ENCODE results near the gene KCNMA1.
A peak's percentile ranks its signal among the peaks of the same experiment; 100 is the strongest.

Gene KCNMA1

DNA sequence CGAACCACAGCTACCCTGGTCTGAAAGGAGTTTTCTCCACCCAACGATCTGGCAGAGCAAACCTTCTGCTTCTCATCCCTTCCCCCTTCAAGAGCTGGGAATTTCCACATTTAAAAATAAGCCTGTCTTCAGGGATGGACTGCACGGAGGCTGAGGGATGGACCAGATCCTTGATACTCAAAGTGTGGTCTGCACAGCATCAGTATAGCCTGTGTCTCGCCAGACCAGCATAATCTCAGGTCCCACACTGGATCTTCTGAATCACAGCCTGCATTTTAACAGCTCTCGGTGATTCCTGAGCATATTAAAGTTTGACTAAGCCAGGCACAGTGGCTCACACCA, 7.1 kb downstream of the KCNMA1 start:
- DNase-seq: no peak

DNA sequence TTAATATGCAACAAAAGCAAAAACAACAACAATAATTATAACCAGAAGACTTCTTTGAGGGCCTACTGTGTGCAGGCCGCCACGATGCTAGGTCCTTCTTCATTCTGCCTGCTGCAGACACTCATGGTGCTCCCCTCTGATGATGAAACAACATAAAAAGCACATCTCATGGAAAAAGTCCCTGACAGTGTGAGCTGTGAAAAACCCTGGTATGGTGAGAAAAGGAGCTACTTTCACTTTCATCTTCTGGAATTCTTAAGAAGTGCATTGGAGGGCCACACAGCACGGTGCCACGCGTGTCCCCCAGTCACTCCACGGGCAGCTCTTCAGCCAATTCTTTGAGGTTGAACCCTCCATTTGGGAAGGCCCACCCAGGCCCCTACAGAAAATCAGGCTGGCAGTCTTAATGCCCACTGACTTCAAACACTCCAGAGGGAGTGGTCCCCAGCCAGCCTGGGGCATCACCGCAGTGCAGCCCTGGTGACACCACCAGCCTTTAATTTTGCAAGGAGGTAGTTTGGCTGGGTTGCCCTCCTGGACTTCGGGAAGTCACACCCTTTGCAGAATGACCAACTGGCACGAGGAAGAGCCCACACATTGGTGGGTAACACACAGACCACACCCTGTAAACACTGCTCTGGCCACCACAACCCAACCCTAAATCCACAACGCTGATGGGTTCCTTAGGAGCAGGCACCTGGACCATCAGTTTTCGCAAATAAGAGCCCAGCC, 7.7 kb downstream of the KCNMA1 start:
- no peak for DNase-seq

- DNase-seq: no peak
Observed at GRCh38 chr10:77628906-77629730, 8.5 kb downstream of the KCNMA1 start.

DNA sequence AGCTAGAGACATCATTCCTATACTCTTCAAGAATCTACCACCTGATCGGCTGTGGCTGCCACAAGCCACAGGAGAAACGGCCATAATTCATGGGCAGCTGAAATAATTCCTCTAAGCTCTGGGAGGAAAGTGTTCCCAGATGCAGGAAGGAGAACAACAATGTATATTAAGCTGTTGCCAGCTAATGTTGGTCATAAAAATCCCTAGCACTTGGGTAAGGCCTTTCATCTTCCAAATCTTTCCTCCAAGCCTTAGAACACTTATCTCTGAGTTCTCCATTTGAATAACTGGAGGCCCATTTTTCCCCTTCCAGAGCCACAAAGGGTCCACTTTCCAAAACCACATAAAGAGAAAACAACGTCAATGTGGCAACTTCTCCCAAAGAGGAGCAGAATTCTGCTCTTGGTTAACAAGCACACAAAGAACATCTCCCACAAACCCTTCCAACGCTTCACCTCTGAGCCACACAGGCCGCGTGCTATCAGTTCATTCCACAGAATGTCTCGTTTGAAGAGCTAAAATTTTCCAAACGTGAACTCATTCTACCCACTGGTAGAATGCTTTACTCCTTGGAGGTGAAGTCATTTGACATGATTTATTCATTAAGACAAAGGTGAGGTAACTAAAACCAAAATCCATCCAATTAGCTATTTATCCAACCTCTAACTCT, 11.2 kb downstream of the KCNMA1 start:
- no peak for DNase-seq

DNA sequence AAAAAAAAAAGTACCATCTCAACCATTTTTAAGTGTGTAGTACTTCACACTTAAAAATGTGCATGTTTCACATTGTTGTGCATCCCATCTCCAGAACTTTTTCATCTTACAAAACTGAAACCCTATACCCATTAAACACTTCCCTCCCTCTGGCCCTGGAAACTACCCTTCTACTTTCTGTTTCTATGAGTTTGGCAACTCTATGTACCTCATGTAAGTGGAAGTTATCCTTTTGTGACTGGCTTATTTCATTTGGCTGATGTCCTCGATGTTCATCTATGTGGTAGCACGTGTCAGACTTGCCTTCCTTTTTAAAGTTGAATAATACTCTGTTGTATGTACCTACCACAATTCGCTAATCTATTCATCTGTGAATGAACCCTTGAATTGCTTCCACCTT, 12.2 kb downstream of the KCNMA1 start:
- no peak for DNase-seq

DNA sequence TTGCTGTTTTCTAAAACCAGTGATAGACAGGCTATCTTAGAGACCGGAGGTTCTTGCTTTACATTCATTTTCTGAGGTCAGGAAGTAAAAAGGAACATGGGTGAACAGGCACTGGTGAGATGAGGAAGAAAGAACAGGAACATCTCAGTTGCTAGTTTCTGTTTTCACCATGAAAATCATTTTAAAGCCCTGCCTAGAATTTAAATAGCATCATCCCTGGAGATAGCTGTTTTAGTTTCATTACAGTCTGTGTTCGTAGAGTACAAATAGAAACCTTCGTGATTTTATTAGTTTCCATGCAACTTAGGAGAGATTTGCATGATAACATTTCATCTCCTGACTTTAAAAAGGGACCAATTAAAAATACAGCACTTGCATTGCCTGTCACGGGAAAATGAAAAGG, 14.7 kb downstream of the KCNMA1 start:
- DNase-seq: peak; percentile 70 to 77

DNA sequence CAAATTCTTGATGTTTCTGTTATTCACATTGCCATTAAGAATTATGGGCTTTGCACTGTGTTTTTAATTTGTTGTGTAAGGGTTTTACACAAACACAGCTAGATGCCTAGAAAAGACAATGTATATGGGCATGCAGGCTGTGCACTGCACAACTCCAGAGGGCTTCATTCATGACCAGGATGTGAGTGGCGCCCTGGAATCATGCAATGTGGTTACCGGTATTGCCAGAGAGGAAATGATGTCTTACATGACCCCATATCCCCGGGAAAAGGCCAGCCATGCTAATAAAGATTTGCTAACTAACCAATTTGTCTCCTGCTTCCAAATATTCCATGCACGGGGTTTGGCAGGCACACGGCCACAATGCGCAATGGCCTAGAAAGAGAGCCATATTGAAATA, 16.9 kb downstream of the KCNMA1 start:
- DNase-seq: peak; percentile 42 to 57

- DNase-seq: no peak
Observed at GRCh38 chr10:77619964-77620703, 17.5 kb downstream of the KCNMA1 start.

DNA sequence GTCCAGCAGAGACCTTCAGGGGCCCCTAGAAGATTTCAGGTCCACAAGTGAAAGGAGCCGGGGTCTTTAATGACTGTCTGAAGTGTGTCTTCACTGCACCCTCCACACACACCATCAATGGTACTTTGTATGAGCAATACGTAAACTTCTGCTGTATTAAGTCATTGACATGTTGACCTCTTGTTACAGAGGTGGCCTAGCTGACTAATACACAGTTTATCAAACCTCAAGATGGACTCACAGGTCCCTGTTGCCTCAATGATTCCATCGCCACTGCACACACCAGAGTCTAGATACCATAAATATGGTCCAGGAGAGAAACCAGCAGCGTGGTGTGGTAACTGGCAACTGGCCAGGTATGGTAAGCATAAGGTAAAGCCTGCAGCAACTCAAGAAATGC, 19.5 kb downstream of the KCNMA1 start:
- DNase-seq: no peak

DNA sequence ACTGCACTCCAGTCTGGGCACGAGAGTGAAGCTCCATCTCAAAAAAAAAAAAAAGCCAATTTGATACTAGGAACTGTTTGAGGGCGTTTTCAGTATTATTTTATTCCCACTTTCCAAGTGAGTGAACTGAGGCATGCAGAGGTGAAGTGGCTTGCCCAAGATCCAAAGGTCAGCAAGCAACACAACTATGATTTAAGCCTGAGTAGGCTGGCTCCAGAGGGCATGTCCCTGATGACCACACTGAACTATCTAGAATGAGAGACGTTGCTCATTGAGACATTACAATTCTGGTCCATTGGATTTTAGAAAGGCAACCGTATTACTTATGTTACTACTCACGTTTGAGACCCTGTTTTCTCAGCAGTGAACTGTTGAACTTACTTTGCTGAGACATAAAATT, 20.8 kb downstream of the KCNMA1 start:
- no peak for DNase-seq

DNA sequence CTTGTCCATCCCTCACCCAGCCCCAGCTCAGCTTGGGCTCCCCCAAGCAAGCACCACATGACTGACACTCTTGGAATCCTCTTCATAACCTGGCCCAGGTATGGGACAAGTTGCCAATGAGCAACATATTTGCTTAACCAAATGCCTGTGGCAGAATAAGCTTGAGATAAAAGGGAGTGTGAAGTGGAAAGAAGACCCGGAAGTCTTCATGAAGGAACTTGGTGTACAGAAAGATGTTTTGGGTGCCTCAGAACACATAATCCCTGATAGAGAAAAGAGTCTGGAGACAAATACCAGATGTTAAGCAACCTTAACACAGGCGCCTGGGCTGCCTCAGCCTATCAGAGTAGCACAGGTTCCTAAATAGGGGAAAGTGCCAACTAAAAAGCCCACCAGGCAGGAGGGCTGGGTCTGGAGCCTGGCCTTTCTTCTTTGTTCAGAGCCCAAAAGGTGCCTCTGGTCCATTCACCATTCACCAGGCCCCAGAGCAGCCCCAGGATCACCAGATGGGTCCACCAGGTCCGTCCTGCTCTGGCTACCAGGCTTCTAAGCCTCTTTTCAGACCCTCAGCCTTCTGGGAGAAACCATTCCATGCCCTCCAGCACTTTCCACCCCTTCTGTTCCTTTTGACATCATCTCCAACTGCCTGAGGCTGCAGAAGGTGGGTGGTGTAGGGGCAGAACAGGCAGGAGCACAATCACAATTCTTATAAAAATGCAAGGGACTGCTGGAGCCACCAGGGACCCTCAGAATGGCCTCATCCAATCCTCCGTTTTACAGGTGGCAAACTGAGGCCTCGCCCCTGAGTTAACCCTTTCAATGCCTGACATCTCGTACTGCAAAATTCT, 22.6 kb downstream of the KCNMA1 start:
- no peak for DNase-seq

GRCh38 chr10:77613476-77614130, 24.0 kb downstream of the KCNMA1 start:
- DNase-seq: peak; percentile 66 to 73

DNA sequence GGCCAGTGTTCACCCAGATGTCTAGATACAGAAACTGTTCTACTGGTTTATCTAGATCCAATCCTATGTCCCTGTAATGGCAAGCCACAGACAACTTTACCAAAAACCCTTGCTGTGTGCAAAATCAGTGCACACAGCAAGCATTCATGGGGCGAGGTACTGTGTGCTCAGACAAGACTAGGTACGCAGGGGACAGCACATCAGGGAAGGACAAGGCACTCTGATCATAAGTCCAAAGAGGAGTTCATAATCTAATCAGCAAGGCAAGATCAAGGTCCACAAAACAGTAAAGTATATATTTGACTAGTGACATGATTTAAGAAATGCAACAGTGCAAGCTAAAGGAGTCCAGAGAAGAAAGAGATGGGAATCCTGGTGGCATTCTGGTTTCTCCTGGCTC, 25.9 kb downstream of the KCNMA1 start:
- no peak for DNase-seq

- DNase-seq: no peak
Observed at GRCh38 chr10:77611221-77611620, 26.4 kb downstream of the KCNMA1 start.

GRCh38 chr10:77609781-77610272, 27.8 kb downstream of the KCNMA1 start:
- peak; percentile 70 to 75 for DNase-seq

DNA sequence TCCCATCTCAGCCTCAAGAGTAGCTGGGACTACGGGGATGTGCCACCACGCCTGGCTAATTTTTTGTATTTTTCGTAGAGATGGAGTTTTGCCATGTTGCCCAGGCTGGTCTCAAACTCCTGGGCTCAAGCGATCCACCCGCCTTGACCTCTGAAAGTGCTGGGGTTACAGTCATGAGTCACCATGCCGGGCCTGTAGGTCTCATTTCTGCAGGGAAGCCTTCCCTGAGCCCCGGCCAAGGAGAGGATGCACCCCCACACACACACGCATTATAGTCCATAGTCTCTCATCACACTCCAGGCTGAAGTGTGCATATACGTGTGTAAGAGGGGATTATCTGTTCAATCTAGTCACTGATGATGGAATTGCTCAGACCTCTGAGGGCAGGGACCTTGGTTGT, 29.3 kb downstream of the KCNMA1 start:
- no peak for DNase-seq

DNA sequence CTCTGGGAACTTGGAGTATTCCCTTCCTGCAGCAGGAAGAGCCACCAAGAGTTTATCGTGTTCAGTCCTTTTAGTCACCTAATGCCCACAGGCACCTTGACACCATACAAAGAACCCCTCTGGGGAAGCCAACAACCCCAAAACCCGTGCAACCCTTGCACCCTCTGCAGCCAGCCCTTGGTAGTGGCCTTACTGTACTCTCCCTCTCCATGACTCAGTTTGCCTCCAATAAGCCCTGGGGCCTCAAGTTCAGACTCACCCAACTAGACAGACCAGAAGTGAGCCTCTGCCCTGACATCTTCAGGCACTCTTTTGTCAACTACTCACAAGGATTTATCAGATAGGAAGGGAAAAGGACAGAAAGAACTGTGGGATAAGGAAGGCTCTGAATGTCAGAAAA, 30.9 kb downstream of the KCNMA1 start:
- no peak for DNase-seq

- no peak for DNase-seq
Observed at GRCh38 chr10:77605466-77605865, 32.1 kb downstream of the KCNMA1 start.

- DNase-seq: no peak
Observed at GRCh38 chr10:77604941-77605351, 32.7 kb downstream of the KCNMA1 start.

DNA sequence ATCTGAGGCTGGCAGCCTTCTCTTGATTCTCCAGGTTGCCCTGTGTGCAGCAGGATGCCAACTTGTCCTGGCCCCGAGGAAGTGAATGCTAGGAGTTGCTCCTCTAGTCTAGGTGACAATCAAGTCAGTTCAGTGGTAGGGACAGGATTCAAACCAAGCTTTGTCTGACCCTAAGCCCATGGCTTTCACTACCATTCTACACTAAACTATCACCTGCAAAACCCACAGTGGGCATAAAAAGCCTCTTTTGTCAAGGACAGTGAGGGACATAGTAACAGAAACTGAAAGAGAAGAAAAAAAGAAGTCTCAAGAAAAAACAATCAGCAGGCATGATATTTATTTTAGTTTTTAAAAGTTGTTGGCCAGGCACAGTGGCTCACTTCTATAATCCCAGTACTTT, 33.5 kb downstream of the KCNMA1 start:
- DNase-seq: peak in 1 of 2 experiments; percentile 29

- DNase-seq: peak; percentile 91
Observed at GRCh38 chr10:77603534-77603927, 34.1 kb downstream of the KCNMA1 start.
